Measurements from ENCODE around the gene TNFSF9.
"Not testable (repeated sequence)": the region's sequence is repeated elsewhere in the genome, so short reads cannot be mapped to it uniquely, and the experiment has no call there.

The TNFSF9 gene

DNA sequence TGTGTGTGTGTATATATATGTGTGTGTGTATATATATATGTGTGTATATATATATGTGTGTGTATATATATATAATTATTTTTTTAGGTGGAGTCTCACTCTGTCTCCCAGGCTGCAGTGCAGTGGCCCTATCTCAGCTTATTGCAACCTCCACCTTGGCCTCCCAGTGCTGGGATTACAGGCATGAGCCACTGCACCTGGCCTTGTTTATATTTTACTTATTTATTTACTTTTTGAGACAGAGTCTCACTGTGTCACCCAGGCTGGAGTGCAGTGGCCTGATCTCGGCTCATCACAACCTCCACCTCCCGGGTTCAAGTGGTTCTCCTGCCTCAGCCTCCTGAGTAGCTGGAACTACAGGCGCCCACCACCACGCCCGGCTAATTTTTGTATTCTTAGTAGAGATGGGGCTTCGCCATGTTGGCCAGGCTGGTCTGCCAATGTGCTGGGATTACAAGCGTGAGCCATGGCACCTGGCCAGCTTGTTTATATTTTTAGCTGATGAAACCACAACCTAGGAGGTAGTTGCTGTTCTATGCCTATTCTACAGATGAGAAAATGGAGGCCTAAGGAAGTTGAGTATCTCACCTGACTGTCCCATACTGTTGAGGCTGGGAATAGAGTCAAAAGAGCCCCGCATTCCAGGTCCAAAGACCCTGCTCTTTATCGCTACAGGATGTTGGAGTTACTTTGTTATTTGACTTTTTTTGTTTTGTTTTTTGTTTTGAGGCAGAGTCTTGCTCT lies 22.6 kb upstream of the TNFSF9 start:
- not testable (repeated sequence) for DNase-seq (ENCODE audit: low read depth in 2 of 2)

DNA sequence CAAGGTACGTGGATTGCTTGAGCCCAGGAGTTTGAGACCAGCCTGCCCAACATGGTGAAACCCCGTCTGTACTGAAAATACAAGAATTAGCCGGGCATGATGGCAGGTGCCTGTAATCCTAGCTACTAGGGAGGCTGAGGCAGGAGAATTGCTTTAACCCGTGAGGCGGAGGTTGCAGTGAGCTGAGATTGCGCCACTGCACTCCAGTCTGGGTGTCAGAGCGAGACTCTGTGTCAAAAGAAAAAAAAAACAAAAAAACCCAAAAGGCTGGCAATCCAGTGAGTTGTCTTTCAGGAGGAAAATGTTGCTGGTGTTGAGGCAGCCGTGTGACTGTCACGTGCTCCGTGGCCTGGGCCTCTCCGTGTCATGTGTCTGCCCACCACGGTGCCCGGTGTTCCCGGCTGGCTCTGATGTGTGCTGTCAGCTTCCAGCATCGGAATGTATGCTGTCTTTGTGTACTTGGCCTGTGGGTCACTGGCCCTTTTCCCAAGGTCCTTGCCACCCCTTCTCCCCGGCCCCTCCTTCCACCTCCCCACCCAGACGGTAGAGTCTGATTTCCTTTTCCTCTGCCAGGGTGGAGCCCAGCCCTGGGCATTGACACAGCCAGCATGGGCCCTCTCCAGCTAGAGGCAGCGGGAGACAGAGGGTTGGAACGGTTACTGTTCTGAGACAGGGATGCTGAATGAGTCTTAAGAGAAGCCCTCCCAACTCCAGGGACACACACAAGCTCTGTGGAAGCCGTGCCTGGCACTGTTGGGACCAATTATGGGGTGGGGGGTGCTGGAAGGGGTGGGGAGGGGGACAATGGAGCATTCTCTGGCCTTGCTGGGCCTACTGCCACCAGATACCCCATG lies 21.5 kb upstream of the TNFSF9 start:
- no peak for DNase-seq (ENCODE audit: low read depth in 2 of 2)

DNA sequence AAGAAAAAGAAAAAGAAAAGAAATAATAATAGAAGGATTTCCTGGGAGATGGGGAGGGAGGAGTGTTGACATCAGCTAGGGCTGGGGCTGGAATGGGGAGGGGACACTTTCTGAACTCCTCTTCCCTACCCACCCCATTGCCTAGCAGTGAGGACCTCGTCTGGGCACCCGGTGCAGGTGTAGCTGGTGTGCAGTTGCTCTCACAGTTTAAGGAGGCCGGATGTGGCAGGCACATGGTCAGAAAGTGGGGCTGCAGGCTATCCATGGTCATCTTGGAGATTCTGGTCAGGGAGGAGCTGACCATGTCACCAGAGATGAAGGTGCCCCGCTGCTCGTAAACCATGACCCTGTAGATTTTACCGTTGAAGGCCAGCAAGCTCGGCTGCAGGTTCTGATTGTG lies 20.2 kb upstream of the TNFSF9 start:
- no peak for DNase-seq (ENCODE audit: low read depth in 2 of 2)

DNA sequence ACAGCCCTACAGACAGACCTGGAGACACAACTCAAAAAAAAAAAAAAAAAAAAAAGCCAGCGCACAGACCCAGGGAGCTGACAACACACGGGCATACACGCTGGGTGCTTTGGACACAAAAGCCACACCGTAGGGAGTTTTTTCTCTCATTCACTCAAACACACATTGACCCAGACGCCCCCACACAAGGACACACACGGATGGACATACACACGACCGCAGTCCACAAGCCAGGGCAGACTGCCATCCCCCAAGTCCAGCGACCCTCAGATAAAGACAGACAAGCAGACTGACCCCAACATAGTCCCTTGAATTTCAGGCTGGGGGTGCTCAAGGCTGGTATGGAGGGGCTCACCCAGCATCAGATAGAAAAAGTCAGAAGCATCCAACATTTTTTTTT lies 16.7 kb upstream of the TNFSF9 start:
- DNase-seq (ENCODE audit: low read depth in 2 of 2), result no peak

DNA sequence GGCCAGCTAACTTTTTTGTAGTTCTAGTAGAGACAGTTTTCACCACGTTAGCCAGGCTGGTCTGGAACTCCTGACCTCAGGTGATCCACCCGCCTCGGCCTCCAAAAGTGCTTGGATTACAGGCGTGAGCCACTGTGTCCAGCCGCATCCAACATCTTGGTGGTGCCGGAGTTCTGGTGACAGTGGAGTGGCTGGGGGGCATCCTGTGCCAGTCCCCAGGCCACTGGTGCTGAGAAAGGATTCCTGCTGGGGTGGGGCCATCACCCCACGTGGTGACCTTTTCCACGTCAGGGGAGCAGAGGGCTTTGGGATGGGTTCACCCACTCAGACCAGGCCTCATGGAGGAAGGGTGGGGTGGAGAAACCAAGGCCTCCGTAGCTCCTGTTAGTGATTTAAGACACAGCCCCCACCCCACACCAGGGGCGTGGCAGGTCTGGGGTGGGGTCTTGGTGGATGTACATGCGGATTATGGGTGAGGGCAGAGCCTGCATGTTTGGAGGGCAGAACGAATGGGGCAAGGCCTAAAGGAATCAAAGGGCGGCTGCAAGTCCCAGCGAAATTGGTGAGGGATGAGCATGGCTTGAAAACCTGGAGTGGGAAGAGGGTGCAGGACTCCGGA lies 15.8 kb upstream of the TNFSF9 start:
- DNase-seq (ENCODE audit: low read depth in 2 of 2), result no peak

DNA sequence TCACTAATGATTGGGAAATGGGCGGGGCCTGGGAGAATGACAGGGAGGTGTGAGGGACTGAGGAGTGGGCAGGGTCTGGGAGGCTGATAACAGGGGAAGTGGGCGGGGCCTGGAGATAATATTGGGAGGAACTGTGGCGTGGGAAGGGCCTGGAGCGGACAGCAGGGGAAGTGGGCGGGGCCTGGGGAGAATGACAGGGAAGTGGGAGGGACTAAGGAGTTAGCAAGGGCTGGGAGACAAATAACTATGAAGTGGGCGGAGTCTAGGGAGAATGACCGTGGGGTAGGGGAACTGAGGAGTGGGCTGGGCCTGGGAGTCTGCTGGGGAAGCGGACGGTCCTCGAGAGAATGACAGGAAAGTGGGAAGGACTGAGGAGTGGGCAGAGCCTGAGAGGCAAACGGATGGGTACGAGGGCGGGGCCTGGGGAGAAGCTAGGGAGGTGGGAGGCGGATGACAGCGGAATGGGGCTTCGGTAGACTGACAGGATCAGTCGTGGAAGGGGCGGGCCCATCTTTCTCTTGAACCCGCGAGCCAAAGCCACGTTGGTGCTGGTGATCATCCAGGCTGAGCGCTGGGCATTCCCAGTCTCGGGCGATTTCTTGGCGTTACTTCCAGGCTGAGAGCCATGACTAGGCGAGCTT lies 14.7 kb upstream of the TNFSF9 start:
- DNase-seq (ENCODE audit: low read depth in 2 of 2), result peak in 1 of 2 donors; percentile 35

DNA sequence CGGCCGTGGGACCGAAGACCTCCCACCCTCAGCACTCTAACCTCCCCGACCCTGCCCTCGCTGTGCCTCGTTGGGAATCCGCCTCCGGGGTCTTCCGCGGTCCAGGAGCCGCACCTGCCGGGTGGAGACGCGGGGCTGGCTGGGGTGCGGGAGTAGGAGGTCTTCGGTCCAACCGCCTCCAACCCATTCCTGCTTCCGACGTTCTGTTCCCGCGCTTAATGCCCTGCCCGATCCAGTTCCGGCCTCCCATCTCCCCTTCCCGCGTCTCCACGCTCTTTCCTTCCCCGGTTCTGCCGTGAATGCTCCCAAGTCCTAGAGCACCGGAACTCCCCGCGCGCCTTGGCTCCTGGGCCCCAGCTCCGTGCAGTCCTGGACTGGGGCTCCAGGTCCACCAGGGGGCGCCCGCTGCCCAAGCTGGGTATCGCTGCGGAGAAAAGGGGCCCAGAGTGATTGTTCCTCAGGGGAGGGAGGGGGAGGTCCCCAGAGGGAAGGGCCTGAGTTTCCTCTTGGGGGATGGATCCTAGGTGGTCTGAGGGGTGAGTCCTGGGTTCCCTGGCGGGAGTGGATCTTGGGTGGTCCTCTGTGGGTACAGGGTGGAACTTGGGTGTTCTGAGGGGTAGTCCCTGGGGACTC lies 14.1 kb upstream of the TNFSF9 start:
- peak; percentile 80 to 82 for DNase-seq (ENCODE audit: low read depth in 2 of 2)

DNA sequence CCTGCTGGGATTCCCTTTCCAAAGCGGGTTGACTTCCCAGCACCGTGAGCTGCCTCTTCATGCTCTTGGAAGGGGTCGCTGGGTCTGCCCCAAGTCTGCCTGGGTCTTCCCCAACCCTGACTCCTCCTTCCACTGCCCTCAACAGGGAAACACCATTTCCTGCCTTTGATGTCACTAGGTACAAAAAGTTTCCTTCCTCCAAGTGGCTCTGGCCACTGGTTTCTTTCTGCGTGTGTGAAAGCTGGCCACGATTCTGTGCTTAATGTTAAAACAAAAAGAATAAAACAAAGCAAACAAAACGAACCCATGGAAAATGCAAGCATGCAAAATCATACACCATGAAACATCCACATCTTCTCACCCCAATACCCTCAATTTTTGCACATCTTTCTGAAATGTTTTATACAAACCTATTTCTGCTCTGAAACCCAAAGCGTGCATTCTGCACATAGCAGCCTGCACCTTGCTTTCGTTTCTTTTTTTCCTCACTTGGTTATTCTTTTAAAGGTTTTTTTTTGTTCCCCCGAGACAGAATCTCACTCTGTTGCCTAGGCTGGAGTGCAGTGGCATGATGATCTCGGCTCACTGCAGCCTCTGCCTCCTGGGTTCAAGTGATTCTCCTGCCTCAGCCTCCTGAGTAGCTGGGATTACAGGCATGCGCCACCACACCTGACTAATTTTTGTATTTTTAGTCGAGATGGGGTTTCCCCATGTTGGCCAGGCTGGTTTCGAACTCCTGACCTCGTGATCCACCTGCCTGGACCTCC lies 12.5 kb upstream of the TNFSF9 start:
- DNase-seq (ENCODE audit: low read depth in 2 of 2), result no peak

DNA sequence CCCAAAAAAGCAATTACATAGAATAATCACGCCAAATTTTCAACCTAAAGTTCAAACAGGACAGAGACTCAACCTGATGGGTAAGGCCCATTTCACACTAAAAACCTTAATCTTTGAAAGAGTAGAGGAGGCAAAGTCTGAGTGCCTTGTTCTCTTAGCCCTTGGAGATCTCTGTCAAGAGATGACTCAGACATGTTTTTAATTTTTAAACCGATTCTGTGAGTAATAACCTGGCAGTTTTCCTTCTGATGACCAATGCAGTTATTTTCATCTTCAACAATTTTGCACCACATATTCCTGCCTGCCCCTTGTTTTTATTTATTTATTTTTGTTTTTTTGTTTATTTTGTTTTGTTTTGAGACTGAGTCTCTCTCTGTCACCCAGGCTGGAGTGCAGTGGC lies 11.5 kb upstream of the TNFSF9 start:
- no peak for DNase-seq (ENCODE audit: low read depth in 2 of 2)

DNA sequence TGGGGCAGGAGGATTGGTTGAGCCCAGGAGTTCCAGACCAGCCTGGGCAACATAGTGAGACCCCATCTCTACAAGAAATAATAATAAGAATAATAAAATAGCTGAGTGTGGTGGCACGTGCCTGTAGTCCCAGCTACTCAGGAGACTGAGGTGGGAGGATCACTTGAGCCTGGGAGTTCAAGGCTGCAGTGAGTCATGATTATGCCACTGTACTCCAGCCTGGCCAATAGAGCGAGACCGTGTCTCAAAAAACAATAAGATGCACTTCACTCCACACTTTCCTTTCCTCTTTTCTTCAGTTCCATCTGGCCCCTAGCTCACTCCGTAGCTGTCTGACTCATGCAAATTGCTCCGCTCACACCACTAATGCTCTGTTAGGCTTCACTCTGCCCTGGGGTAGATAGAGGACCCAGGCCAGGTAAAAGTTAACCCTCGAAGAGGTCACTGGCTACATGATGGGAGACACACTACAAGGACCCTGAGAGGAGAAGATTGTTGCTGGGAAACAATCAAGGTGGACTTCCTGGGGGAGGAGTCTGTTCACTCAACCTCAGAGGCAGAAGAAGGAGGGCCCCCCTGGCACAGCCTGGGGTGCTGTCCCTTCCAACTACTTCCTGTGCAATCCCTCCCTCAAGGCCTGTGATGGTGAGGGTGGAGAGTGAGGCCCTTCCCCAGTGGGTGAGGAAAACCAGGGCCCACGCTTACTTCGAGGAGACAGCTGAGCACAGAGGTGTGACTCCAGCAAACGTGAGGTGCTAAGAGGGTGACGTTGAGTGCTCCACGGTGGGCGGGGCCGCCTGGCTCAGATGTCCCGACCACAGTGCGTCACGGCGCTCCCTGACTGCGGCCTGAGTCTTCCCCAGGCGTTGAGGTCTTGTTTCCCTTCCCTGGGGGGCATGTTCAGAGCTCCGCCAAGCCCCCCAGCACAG lies 8.8 kb upstream of the TNFSF9 start:
- DNase-seq (ENCODE audit: low read depth in 2 of 2), result peak; percentile 63 to 64

DNA sequence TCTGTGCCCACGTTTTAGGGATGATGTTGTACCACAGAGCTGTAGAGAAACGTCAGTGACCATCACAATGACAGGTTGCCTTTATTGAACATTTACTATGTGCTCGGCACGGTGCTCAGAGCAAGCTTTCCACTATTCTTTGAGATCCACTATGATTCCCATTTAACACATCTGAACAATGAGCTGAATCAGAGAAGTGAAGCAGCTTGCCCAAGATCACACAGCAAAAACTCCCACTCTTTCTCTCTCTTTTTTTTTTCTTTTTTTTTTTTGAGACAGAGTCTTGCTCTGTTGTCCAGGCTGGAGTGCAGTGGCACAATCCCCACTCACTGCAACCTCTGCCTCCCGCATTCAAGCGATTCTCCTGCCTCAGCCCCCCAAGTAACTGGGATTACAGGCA lies 8.1 kb upstream of the TNFSF9 start:
- DNase-seq (ENCODE audit: low read depth in 2 of 2), result no peak

DNA sequence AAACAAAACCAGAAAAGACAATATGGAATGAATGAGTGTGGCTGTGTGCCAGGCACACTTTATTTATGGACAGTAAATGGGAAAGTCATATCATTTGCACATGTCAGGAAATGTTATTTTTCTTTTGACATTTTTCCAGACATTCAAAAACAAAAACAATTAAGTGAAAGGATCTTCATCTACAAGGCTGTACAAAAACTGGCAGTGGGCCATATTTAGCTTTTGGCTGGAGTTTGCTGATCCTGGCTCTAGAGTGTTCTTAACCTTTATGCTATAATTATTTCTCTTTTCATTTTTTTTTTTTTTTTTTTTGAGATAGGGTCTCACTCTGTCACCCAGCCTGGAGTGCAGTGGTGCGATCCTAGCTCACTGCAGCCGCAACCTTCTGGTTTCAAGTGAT lies 6.5 kb upstream of the TNFSF9 start:
- no peak for DNase-seq (ENCODE audit: low read depth in 2 of 2)

DNA sequence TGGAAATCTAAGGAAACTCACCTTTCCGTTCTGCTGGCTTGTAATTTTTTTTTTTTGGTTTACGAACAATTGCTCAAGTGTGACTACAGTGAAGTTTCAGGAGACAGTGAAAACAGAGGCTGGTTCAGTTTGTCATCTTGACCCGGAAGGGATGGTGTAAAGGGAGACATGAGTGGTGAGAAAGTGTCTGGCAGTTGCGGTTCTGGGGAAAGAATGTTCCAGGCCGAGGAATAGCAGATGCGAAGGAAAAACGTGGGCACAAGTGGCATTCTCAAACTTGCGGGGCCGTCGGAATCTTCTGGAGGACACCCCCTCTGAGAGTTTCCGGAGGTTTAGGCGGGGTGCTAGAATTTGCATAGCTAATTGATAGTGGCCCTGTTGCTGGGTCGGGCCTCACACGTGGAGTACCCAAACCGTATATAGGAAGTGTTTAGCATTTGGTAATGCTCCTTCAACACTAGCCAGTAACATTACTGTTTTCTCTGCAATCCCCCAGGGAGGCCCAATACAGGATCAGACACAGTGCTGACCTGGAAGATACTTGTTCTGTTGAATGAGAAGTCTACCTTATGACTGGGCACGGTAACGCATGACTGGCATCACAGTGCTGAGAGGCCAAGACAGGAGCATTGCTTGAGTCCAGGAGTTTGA lies 2.8 kb upstream of the TNFSF9 start:
- no peak for DNase-seq (ENCODE audit: low read depth in 2 of 2)

DNA sequence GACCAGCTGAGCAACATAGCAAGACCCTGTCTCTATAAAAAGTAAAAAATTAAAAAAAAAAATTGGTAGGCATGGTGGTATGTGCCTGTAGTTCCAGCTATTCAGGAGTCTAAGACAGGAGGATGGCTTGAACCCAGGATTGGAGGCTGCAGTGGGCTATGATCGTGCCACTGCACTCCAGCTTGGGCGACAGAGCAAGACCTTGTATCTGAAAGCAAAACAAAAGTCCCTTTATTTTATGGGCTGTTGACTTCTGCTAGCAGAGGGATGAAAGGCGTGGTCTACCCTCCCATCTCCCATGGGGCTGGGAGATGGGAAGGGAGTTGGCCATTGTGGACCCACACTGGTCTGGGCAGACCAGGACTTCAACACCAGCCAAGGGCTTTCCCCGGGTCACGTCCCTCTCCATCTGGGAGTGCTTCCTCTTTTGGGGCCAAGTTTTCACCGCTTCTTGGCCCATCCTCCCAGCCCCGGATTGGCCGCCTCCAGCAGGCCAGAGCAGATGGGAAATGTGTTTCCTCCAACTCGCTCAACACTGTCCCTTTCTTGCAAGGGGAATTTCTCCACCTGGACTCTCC lies 2.2 kb upstream of the TNFSF9 start:
- no peak for DNase-seq (ENCODE audit: low read depth in 2 of 2)

DNA sequence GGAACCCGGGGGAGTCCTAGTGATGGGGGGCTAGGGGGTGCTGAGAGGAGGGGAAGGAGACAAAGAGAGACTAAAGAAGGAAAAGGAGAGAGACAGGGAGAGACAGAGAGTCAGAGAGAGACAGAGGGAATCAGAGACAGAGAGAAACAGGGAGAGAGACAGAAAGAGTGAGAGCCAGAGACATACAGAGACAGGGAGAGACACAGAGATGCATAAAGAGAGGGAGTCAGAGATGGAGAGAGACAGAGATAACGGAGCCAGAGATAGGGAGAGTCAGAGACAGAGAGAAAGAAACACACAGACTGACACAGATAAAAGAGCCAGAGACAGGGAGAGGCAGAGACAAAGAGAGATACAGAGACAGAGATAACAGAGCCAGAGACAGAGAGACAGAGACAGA lies 1.5 kb upstream of the TNFSF9 start:
- no peak for DNase-seq (ENCODE audit: low read depth in 2 of 2)

DNA sequence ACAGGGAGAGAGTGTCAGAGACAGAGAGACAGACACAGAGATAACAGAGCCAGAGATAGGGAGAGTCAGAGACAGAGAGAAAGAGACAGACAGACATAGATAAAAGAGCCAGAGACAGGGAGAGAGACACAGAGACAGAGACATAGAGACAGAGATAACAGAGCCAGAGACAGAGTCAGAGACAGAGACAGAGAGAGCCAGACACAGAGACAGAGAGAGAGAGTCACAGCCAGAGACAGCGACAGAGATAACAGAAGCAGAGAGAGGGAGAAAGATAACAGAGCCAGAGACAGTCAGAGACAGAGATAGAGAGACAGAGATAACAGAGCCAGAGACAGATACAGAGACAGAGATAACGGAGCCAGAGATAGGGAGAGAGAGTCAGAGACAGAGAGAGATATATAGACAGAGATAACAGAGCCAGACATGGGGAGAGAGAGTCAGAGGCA lies 865 bp upstream of the TNFSF9 start:
- no peak for DNase-seq (ENCODE audit: low read depth in 2 of 2)

DNA sequence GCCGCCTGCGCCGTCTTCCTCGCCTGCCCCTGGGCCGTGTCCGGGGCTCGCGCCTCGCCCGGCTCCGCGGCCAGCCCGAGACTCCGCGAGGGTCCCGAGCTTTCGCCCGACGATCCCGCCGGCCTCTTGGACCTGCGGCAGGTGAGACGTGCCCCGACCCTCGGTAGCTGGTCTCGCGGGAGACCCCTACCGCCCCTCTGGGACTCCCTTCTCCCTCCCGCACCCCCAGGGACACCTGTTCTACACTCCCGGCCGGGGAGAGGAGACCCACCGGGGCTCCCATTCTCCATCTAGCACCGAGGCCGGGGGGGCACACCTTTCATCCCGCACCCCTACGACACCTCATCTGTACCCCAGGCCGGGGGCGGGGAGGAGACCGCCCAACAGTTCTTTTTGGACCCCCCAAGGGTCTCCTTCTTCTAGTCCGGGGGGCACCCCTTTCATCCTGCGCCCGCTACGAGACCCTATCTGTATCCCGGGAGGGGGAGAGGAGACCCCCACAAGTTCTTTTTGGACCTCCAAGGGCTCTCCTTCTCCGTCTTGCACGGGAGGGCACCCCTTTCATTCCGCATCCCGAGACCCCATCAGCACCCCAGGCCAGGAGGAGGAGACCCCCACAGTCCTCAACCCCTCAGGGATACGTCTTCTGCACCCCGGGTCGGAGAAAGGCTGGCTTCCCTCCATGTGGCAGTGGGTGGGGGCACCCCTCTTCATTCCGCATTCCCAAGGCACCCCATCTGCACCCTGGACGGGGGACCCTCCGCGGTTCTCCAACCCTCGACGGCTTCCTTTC lies 533 bp downstream of the TNFSF9 start:
- no peak for DNase-seq (ENCODE audit: low read depth in 2 of 2)

DNA sequence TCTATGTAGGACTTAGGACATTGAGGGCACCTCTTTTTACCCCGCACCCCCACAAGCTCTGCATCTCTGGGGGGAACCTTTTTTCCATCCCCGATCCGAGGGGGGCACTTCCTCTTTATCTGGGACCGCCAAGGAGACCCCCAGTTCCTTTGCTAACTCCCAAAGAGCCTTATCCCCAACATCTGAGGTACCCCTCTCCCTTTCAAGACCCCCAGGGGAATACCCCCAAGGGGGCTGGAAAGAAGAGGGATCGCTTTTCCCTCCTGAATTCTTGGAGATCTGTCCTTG lies 1.1 kb downstream of the TNFSF9 start:
- no peak for DNase-seq (ENCODE audit: low read depth in 2 of 2)
